Measurements from ENCODE around the gene STRBP. TPM values are rescaled to one million over a fixed set of nuclear protein-coding genes. Genes with fewer than 3 reads are reported as not detected.

Gene STRBP
- total and polyA plus RNA-seq, 8 donors = 16.5 to 40.4 (median 36.8) TPM

- no peak overlapping the region for H3K4me3 ChIP-seq
- H3K4me1 ChIP-seq = no peaks in the 10 kb centered on the region
- ATAC-seq = peak; percentile 44
- intact Hi-C loops (cut with DNase I) = no loop called here
- H3K27ac ChIP-seq = no peak overlapping the region
- no peaks in the 10 kb centered on the region for H3K36me3 ChIP-seq
- TF ChIP-seq CTCF (IDR thresholded peaks at IDR 0.05) = no peak
- H3K27me3 ChIP-seq = no peaks in the 10 kb centered on the region
- no peak for DNase-seq
- no peaks in the 10 kb centered on the region for H3K9me3 ChIP-seq
Observed at GRCh38 chr9:123174887-123175518, 93.4 kb downstream of the STRBP start.

- Histone ChIP-seq H3K4me1 (no peaks in the 10 kb centered on the region), H3K9me3 (no peaks in the 10 kb centered on the region), H3K27me3 (no peaks in the 10 kb centered on the region), H3K4me3 (no peak overlapping the region), H3K36me3 (no peaks in the 10 kb centered on the region), H3K27ac (no peak overlapping the region)
- ATAC-seq = no peak
- intact Hi-C loops (cut with DNase I) = no loop called here
- TF ChIP-seq CTCF (IDR thresholded peaks at IDR 0.05) = no peak
- no peak for DNase-seq
Observed at GRCh38 chr9:123174079-123174478, 94.3 kb downstream of the STRBP start.

- DNase-seq (no peak), ATAC-seq (no peak)
- H3K36me3 ChIP-seq = no peaks in the 10 kb centered on the region
- H3K9me3 ChIP-seq = no peaks in the 10 kb centered on the region
- no peaks in the 10 kb centered on the region for H3K4me1 ChIP-seq
- H3K27me3 ChIP-seq = no peaks in the 10 kb centered on the region
- no peak overlapping the region for H3K4me3 ChIP-seq
- H3K27ac ChIP-seq = no peak overlapping the region
- no peak for TF ChIP-seq CTCF (IDR thresholded peaks at IDR 0.05)
- intact Hi-C loops (cut with DNase I) = no loop called here
Observed at GRCh38 chr9:123169926-123170325, 98.5 kb downstream of the STRBP start.

- intact Hi-C loops (cut with DNase I) = no loop called here
- no peak for TF ChIP-seq CTCF (IDR thresholded peaks at IDR 0.05)
- H3K9me3 ChIP-seq = no peaks in the 10 kb centered on the region
- no peaks in the 10 kb centered on the region for H3K4me1 ChIP-seq
- no peaks in the 10 kb centered on the region for H3K36me3 ChIP-seq
- no peak overlapping the region for H3K27ac ChIP-seq
- no peak for ATAC-seq
- no peak for DNase-seq
- no peaks in the 10 kb centered on the region for H3K27me3 ChIP-seq
- no peak overlapping the region for H3K4me3 ChIP-seq
Observed at GRCh38 chr9:123168586-123168985, 99.8 kb downstream of the STRBP start.

GRCh38 chr9:123167474-123167873 is 100.9 kb downstream of the STRBP start:
- ATAC-seq (no peak), DNase-seq (no peak)
- intact Hi-C loops (cut with DNase I) = no loop called here
- Histone ChIP-seq H3K4me3 (no peak overlapping the region), H3K9me3 (no peaks in the 10 kb centered on the region), H3K27ac (no peak overlapping the region), H3K36me3 (no peaks in the 10 kb centered on the region), H3K4me1 (no peaks in the 10 kb centered on the region), H3K27me3 (no peaks in the 10 kb centered on the region)
- TF ChIP-seq CTCF (IDR thresholded peaks at IDR 0.05) = no peak
